PC-3 (cell line): Measurements from ENCODE around the gene PTGER3. TPM values are rescaled to one million over a fixed set of nuclear protein-coding genes. Genes with fewer than 3 reads are reported as not detected.

Experiments used
- ATAC-seq: fragments of 200-7000 bp; cut with Tn5 transposase; 2 replicates; pipeline ENCODE4 v1.9.1; 2020; ENCODE audit warnings: mild to moderate bottlenecking, moderate library complexity
- BruUV-seq: library from RNA; stranded (reverse); fragments of 400-500 nt; replicated peaks from 2 replicates; lab custom pipeline; 2021; lab: Mats Ljungman, UMichigan
- CTCF ChIA-PET: fragments of 300-600 bp; sonication (Branson Sonifier 250); formaldehyde crosslinking; loops from one replicate; lab custom pipeline; 2022; ENCODE audit warnings: antibody characterized with exemption; lab: Charles Lee
- POLR2A ChIA-PET: fragments of 300-600 bp; sonication (Branson Sonifier 250); formaldehyde crosslinking; loops from one replicate; lab custom pipeline; 2022; ENCODE audit warnings: antibody characterized with exemption; ENCODE audit not compliant: unreplicated experiment; lab: Charles Lee
- DNase-seq: peaks from one replicate; pipeline ENCODE4 v3.0.0-alpha.2; 2015
- H2AFZ ChIP-seq: fragments of 300-600 bp; sonication (generic); 2 replicates; pipeline ENCODE4 v1.6.0; 2016; ENCODE audit warnings: antibody characterized with exemption, low read length
- H3F3A ChIP-seq: fragments of 300-600 bp; sonication (generic); one replicate; pipeline ENCODE4 v1.6.0; 2017; ENCODE audit warnings: antibody characterized with exemption, low read length, control low read depth, mild to moderate bottlenecking; ENCODE audit not compliant: unreplicated experiment
- H3K27ac ChIP-seq: fragments of 300-600 bp; sonication (generic); 2 replicates; pipeline ENCODE4 v1.5.1; 2016; ENCODE audit warnings: mild to moderate bottlenecking, low read length
- H3K27me3 ChIP-seq: fragments of 300-600 bp; sonication (generic); 2 replicates; pipeline ENCODE4 v1.6.1; 2016; ENCODE audit warnings: low read length, mixed read lengths
- H3K36me3 ChIP-seq: fragments of 300-600 bp; sonication (generic); 2 replicates; pipeline ENCODE4 v1.6.1; 2016; ENCODE audit warnings: low read depth, mixed run types, low read length, mixed read lengths
- H3K4me1 ChIP-seq: fragments of 300-600 bp; sonication (generic); 2 replicates; pipeline ENCODE4 v1.5.1; 2016; ENCODE audit warnings: low read length; ENCODE audit not compliant: insufficient read depth
- H3K4me2 ChIP-seq: fragments of 300-600 bp; sonication (generic); 2 replicates; pipeline ENCODE4 v1.6.0; 2016; ENCODE audit warnings: low read length
- H3K4me3 ChIP-seq: fragments of 300-600 bp; sonication (generic); 2 replicates; pipeline ENCODE4 v1.5.1; 2016; ENCODE audit warnings: mild to moderate bottlenecking, low read length, mixed read lengths
- H3K79me2 ChIP-seq: fragments of 300-600 bp; sonication (generic); 2 replicates; pipeline ENCODE4 v1.6.1; 2017; ENCODE audit warnings: low read length, mixed read lengths
- H3K9ac ChIP-seq: fragments of 300-600 bp; sonication (generic); 2 replicates; pipeline ENCODE4 v1.6.0; 2016; ENCODE audit warnings: mild to moderate bottlenecking, low read length
- H3K9me2 ChIP-seq: fragments of 300-600 bp; sonication (generic); replicated peaks from 2 replicates; pipeline ENCODE4 v1.6.1; 2016; ENCODE audit warnings: mixed run types, low read length, mixed read lengths
- H3K9me3 ChIP-seq: fragments of 300-600 bp; sonication (generic); 2 replicates; pipeline ENCODE4 v1.6.1; 2016; ENCODE audit warnings: low read length, mixed read lengths
- H4K20me1 ChIP-seq: fragments of 300-600 bp; sonication (generic); 2 replicates; pipeline ENCODE4 v1.6.1; 2016; ENCODE audit warnings: low read length, mixed read lengths
- EZH2 ChIP-seq: fragments of 300-600 bp; sonication (generic); IDR thresholded peaks from one replicate; pipeline ENCODE4 v1.6.1; 2017; ENCODE audit warnings: antibody characterized with exemption, mild to moderate bottlenecking, low read length; ENCODE audit not compliant: unreplicated experiment
- EZH2phosphoT487 ChIP-seq: fragments of 300-600 bp; sonication (generic); IDR thresholded peaks from 2 replicates; pipeline ENCODE4 v1.6.1; 2018; ENCODE audit warnings: mild to moderate bottlenecking, antibody characterized with exemption, low read length, borderline replicate concordance
- intact Hi-C: fragments of 100-400 bp; cut with micrococcal nuclease; formaldehyde crosslinking; loops from 2 replicates; pipeline ENCODE4 v1.9.0; 2023
- total RNA-seq: library from RNA; depleted of rRNA; stranded (reverse); fragments of >200 nt; gene quantifications from 2 replicates; pipeline ENCODE4 v1.2.3, GENCODE V29; 2014
- TF ChIP-seq, protein P1 (sequence below): fragments of 300-600 bp; sonication (generic); conservative IDR thresholded peaks from 2 replicates; pipeline ENCODE4 v1.5.1; 2017; ENCODE audit warnings: antibody characterized with exemption, low read depth, mild to moderate bottlenecking, low read length

The PTGER3 gene
- total RNA-seq, 1 experiment from 2014 or later = 0.11 TPM

DNA sequence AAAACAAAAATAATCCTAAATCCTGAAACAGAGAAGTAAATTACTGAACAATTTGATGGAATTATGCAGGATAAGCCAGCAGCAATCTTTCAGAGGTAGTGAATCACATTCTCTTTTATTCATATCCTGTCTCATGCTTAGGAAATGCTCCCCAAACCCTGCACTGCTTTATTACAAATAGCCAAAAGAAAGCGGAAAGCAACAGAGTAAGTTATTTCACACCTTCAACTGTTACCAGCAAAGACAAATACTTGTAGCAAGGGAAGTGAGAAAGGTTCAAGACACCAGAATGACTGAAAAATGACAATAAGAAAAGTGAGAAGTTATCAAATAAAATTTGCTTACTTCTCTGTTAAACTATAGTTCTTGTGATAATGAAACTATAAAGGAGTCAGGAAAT is 27.1 kb upstream of the PTGER3 start:
- Histone ChIP-seq H3K4me1 (peaks cover 15% of the 10 kb centered on the region), H3F3A (no peaks in the 10 kb centered on the region), H3K79me2 (peaks cover 74% of the 10 kb centered on the region), H3K27ac (no peak overlapping the region), H3K9me3 (no peaks in the 10 kb centered on the region), H3K9me2 (no peaks in the 10 kb centered on the region), H3K36me3 (peaks cover 85% of the 10 kb centered on the region), H3K4me2 (no peak overlapping the region), H2AFZ (no peak overlapping the region), H4K20me1 (peaks cover 61% of the 10 kb centered on the region), H3K4me3 (no peak overlapping the region), H3K27me3 (no peaks in the 10 kb centered on the region), H3K9ac (no peak overlapping the region)
- no TSS peak for BruUV-seq
- ChIA-PET POLR2A (no interaction called here), CTCF (no interaction called here)
- no peak for DNase-seq
- intact Hi-C loops = no loop called here
- no peak for ATAC-seq
- TF ChIP-seq, protein P1, sequence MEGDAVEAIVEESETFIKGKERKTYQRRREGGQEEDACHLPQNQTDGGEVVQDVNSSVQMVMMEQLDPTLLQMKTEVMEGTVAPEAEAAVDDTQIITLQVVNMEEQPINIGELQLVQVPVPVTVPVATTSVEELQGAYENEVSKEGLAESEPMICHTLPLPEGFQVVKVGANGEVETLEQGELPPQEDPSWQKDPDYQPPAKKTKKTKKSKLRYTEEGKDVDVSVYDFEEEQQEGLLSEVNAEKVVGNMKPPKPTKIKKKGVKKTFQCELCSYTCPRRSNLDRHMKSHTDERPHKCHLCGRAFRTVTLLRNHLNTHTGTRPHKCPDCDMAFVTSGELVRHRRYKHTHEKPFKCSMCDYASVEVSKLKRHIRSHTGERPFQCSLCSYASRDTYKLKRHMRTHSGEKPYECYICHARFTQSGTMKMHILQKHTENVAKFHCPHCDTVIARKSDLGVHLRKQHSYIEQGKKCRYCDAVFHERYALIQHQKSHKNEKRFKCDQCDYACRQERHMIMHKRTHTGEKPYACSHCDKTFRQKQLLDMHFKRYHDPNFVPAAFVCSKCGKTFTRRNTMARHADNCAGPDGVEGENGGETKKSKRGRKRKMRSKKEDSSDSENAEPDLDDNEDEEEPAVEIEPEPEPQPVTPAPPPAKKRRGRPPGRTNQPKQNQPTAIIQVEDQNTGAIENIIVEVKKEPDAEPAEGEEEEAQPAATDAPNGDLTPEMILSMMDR = no peak
- no peak for TF ChIP-seq EZH2phosphoT487
- no peak for TF ChIP-seq EZH2

DNA sequence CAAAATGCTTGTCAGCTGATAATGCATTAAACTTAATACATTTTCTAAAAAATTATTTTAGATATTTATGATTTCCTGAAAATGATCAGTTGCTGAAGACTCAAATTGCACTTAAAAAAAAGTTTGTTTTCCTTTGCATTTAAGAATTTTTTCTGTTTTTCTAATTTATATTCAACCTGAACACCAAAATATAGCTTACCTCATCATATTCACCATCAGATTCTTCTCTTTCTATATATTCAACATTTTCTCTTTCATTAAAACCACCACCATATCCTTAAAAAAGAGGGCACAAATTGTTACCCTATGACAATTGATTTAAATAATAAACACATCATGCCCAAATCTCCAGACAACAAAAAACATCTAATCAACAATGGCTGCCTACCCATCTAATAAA is 24.7 kb upstream of the PTGER3 start:
- ChIA-PET POLR2A (no interaction called here), CTCF (no interaction called here)
- Histone ChIP-seq H3K4me3 (no peak overlapping the region), H2AFZ (no peak overlapping the region), H3K27ac (no peak overlapping the region), H3K27me3 (no peaks in the 10 kb centered on the region), H3K9ac (no peak overlapping the region), H3F3A (no peaks in the 10 kb centered on the region), H3K79me2 (peaks cover 50% of the 10 kb centered on the region), H4K20me1 (peaks cover 37% of the 10 kb centered on the region), H3K9me2 (no peaks in the 10 kb centered on the region), H3K4me1 (no peaks in the 10 kb centered on the region), H3K4me2 (no peak overlapping the region), H3K9me3 (no peaks in the 10 kb centered on the region), H3K36me3 (peaks cover 88% of the 10 kb centered on the region)
- DNase-seq (no peak), ATAC-seq (no peak)
- no TSS peak for BruUV-seq
- TF ChIP-seq, protein P1 = no peak
- TF ChIP-seq EZH2phosphoT487 (no peak), EZH2 (no peak)
- intact Hi-C loops = no loop called here

DNA sequence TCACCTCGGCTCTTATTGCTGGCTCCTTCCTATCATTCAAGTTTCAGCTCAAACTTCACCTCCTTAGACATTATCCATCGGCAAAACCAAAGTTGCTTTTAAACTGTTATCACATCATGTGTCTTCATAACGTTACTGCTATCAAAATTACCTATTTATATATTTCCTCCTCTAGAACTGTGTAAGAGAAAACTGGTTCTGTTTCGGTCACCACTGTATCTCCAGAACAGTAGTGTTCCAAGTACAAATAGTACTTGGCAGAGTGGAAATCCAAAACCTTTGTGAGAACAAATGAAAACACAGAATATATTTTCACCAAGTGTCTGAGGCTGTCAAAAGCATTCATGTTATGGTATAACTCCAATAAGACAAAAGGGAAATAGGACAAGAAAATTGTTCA is 24.1 kb upstream of the PTGER3 start:
- H3K36me3 ChIP-seq = peaks cover 89% of the 10 kb centered on the region
- no peak overlapping the region for H3K27ac ChIP-seq
- H3K9ac ChIP-seq = no peak overlapping the region
- TF ChIP-seq EZH2phosphoT487 = no peak
- TF ChIP-seq, protein P1 = no peak
- DNase-seq = no peak
- H3K79me2 ChIP-seq = peaks cover 45% of the 10 kb centered on the region
- no peaks in the 10 kb centered on the region for H3K9me2 ChIP-seq
- POLR2A ChIA-PET = no interaction called here
- no peaks in the 10 kb centered on the region for H3K4me1 ChIP-seq
- H2AFZ ChIP-seq = no peak overlapping the region
- intact Hi-C loops = no loop called here
- no peaks in the 10 kb centered on the region for H3F3A ChIP-seq
- no TSS peak for BruUV-seq
- H3K27me3 ChIP-seq = no peaks in the 10 kb centered on the region
- H3K4me2 ChIP-seq = no peak overlapping the region
- no peak for ATAC-seq
- H3K4me3 ChIP-seq = no peak overlapping the region
- H4K20me1 ChIP-seq = peaks cover 34% of the 10 kb centered on the region
- CTCF ChIA-PET = no interaction called here
- H3K9me3 ChIP-seq = no peaks in the 10 kb centered on the region
